Activated CD4-positive, alpha-beta T cell treated with anti-CD3 and anti-CD28 coated beads, Interleukin-2, Interleukin-6, amounts not matched to agents 100 ng/mL and 50 ng/mL, durations not matched to agents 16 hours and 8 hours (primary cell): ENCODE results near the gene SLC27A5.
A peak's percentile ranks its signal among the peaks of the same experiment; 100 is the strongest.

ENCODE experiments used
- DNase-seq: peaks from one replicate; pipeline ENCODE4 v3.0.0-alpha.2; 2020

SLC27A5 gene, protein sequence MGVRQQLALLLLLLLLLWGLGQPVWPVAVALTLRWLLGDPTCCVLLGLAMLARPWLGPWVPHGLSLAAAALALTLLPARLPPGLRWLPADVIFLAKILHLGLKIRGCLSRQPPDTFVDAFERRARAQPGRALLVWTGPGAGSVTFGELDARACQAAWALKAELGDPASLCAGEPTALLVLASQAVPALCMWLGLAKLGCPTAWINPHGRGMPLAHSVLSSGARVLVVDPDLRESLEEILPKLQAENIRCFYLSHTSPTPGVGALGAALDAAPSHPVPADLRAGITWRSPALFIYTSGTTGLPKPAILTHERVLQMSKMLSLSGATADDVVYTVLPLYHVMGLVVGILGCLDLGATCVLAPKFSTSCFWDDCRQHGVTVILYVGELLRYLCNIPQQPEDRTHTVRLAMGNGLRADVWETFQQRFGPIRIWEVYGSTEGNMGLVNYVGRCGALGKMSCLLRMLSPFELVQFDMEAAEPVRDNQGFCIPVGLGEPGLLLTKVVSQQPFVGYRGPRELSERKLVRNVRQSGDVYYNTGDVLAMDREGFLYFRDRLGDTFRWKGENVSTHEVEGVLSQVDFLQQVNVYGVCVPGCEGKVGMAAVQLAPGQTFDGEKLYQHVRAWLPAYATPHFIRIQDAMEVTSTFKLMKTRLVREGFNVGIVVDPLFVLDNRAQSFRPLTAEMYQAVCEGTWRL

DNA sequence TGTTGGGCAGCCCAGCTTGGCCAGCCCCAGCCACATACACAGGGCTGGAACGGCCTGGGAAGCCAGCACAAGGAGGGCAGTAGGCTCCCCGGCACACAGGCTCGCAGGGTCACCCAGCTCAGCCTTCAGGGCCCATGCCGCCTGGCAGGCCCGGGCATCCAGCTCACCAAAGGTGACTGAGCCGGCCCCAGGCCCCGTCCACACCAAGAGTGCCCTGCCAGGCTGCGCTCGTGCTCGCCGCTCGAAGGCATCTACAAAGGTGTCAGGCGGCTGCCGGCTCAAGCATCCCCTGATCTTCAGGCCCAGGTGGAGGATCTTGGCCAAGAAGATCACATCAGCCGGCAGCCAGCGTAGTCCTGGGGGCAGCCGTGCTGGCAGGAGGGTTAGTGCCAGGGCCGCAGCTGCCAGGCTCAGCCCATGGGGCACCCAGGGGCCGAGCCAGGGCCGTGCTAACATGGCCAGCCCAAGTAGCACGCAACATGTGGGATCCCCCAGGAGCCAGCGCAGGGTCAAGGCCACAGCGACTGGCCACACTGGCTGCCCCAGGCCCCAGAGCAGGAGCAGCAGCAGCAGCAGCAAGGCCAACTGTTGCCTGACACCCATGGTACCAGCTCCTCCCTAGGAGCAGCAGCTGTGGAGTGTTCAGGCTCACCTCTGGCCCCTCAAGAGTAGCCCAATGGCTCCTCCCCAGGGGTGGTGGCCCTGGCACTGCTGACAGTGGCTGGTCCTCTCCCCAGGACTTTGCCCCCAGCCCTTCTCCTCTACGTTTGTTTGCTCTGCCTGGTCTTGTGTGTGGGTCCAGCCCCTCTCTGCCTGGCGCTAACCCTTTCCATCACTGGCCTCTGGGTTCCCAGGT is at the start of gene SLC27A5:
SLC27A5 (minus strand) TSS at position 640 of the 856 bp plus-strand sequence; CDS start at position 603, 37 bp downstream.
- DNase-seq: no peak

DNA sequence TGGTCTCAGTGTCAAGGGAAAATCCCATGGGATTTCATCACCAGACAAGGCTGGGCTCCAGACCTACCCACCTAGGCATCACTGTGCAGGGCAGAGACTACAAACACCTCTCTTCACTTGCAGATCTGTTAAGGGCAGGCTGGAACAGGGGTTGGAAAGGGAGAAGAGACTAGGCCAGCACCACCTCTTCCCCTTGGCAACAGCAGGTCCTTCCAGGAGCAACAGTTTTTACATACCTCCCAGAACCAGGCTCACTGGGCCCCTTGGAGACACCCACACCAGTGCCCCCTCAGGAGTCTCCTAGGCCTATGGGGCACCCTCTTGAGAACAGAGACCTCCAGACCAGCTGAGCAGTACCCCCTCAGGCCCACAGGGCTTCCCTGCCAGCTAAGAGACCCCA is 49.1 kb upstream of the SLC27A5 start:
- DNase-seq: no peak

DNA sequence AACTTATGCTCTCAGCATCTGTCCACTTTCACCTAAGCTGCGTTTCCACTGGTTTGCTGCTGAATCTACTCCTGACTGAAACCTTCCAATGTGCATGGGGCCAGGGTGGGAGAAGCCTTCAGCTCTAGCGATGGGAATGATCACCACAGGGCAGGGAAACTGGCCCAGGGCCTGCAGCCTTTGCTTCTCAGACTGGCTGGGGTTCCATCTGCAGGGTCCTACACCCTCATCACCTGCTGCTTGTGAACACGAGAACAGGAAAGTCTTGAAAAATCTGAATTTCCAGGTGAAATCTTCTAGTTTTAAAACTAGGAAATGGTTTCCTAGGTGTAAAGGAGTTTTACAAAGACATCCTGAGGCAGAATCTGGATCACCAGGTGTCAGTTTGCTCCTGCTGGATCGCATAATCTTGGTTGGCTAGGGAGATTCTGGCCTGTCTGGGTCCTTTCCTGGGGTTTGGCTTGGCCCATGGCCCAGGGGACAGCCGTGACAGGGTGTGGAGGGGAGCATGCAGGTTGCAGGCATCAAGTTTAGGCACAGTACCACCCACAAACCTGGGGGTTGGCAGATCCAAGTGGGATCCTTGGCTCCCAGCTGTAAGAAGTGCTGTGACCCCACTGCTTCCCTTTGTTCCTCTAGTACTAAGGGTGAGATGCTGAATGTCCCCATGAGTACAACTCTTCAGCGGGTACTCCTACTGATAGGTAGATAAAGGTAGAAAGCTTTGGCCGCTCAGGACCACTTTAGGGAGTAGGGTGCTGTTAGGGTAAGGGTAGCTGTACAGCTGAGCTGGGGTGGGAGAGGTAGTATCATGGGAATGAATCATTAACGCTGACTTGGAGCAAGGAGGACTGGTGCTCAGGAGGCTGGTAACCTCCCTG is 48.5 kb upstream of the SLC27A5 start:
- DNase-seq: no peak

DNA sequence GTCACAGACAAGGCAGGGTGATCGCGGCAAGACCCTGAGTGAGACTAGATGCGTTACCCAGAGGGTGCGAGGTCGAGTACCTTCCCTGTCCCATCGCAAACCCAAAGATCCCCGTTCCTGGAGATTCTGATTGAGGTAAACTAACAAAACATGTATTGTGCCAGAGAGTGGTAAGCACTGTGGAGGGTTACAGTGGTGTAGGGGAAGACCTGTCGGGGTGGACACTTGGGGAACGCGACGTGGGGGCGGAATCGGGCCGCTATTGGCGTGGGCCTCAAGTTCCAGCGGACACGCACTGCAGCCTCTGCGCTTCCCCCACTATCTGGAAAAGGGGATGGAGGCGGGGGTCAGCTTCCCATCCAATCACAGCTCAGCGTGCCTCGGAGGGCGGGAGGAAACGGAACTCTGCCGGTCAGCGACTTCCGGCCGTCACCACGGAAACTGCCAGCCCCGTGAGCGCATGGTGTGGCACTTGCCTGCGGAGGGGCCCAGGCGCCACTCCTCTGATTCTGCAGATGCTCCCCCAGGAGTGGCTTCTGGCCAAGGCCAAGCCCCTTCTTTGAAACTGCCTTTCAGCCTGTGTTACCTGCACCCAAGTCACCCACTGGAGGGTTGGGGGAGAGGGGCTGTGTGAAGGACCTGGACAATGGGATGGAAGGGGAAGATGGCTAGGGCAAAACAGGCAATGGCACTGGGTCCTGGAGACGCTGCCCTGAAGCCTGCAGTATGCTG is 47.6 kb upstream of the SLC27A5 start:
- DNase-seq: peak; percentile 93

DNA sequence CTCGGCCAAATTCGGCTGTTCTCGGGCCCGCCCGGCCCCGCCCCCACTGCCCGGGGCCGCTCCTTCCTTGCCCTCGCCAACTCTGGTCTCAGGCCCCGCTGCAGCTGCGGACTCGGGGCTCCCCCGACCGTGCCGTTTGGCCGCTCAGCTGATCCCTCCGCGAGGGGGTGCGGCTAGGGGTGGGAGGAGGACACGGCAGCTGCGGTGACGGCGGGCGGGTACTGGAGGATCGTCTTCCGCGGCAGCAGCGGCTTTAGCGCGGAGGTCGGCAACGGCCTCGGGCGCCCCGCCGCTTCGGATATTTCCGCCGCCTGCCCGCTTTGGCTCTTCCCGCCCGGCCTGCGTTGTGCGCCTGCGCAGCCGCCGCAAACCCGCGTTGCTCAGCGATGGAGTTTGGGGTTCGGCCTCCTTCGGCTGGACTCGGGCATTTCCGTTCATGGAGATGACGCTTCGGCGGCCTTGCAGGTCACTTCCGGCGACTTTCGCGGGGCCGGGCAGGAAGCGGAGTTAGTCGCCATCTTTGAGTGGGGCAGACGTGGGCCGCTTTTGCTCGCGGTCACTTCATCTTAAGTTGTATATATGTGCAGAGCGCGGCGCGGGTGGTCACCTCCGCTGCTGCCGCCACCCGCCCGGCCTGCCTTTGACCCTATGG is 47.0 kb upstream of the SLC27A5 start:
- peak; percentile 100 for DNase-seq

DNA sequence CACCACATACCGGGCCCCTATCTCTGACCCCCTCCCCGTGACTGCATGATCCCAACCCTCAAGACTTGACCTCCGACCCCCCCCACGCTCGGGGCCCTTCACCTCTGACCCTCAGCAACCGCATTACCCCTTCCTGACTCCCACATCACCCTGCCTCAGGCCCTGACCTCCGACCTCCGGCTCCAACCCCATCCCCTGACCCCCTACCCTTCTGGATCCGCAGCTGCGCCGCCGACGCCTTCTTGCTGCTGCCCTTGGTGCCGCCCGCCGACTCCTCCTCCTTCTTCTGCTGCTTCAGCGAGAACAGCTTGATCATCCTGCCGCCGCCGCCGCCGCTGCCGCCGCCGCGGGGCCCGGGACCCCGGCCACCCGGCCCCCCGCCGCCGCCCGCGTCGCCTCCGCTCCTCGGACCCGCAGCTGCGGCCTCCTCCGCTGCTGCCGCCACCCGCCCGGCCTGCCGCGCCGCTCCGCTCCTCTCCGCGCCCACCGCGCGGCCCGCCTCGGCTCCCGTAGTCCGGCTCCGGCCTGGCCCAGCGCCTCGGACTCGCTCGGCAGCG is 46.4 kb upstream of the SLC27A5 start, which contains the start of gene UBE2M:
UBE2M (minus strand) TSS at position 546 of the 557 bp plus-strand sequence; CDS start at position 316, 230 bp downstream.
- DNase-seq: peak; percentile 49

DNA sequence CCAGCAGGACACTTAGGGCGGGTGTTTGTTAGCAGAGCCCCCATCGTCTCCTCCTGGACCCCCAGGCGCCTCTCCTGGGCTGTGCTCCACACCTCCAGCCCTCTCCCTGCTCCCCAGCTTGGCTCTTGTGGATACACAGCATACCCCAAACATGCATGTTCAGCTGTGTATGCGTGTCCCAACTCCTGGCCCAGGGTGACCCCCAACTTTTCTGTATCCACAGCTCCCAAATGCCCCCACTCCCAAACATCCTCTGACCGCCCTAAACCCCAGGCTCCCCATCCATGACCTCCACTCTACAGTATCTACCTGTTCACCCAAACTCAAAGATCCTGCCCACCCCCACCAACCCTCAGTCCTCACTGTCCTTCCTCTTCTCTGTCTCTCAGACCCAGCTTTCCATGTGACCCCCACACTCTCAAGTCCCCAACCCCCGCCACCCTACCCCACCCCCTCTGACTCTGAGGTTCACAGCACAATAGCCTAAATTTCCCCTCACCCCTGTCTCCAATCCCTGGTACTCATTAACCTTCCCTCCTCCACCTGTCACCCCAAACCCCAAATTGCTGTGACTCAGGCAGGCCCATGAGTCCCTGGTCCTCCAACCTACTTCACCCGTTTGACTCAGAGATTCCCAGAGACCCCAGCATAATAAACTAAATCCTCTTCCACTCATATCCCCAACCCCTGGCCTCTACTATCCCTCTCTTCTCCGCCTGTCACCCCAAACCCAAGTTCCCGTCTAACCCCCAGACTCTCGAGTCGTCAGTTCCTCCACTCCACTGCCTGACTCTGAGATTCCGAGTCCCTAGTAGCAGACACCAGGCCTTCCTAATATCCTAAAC is 45.7 kb upstream of the SLC27A5 start:
- no peak for DNase-seq

DNA sequence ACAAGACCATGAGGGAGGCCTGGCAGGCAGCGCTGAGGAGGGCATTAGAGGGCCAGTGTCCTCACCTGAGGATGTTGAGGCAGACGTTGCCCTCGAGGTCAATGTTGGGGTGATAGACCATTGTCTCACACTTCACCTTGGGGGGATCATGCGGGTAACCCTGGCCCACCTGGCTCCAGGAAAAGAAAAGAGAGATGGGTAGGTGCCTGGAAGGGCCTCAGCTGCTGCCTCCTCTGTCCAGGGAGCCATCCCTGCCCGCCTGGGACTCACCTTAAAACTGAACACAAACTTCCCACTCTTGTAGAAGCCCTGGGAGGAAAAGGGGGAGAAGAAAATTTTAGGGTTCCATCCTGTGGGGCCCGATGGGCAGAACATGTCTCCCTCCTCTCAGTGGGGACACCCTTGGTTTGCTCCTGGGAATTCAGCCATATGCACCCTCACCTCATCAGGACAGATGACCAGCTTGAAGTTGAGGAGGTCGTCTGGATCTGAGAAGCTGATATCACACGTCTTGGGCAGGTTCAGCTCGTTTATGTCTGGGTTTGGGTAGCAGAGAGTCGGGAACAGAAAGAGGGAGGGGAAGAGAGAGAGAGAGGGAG is 44.9 kb upstream of the SLC27A5 start:
- no peak for DNase-seq

DNA sequence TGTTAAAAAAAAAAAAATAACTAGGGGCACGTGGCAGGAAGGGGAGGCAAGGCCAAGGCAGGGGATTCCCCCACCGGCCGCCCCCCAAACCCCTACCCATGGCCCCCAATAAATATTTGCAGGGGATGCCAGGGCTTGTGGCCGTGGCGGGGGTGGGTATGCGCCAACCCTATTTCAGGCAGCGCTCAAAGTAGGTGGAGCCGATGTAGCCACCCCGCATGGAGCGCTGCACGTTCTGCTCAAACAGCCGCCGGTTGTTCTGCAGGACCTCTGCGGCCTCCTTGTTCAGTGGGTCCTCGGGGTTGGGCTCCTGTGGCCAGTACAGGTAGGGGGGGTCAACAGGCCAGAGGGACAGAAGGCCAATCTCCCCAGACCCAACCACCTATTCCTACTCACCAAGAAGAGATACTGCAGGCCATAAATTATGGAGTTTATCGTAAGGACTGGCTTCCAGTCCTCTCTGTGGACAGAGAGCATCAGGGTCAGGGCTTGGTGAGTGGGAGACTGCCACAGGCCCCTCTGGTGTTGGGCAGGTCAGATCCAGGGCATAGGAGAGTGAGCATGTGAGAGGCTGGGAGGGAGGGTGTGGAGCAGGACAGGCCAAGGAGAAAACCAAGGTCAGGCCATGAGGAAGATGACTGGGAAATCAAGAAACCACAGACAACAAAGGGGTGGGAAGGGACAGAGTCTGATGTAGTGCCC is 44.3 kb upstream of the SLC27A5 start:
- no peak for DNase-seq

DNA sequence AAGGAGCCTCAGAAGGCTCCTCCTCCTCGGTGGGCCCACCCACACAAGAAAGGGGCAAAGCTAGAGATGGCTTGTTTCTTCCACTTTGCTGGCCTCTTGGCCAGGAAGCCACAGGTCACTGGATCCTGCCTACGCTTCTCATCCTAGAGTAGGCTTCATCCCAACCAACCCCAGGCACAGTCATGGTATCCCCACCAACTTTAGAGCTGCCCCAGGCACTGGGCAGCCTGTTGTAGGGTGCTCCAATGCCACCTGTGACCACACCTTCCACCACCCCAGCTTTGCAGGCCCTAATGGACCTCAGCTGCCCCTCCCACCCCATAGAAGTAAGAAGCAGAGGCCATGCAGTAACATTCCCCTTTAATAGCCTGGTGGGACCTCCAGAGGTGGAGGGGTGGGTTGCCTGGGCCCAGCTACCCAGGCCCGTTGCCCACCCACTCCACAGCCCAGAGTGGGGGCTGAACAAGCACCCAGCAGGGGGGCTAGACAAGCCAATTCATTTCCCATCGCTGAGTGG is 43.6 kb upstream of the SLC27A5 start:
- no peak for DNase-seq

DNA sequence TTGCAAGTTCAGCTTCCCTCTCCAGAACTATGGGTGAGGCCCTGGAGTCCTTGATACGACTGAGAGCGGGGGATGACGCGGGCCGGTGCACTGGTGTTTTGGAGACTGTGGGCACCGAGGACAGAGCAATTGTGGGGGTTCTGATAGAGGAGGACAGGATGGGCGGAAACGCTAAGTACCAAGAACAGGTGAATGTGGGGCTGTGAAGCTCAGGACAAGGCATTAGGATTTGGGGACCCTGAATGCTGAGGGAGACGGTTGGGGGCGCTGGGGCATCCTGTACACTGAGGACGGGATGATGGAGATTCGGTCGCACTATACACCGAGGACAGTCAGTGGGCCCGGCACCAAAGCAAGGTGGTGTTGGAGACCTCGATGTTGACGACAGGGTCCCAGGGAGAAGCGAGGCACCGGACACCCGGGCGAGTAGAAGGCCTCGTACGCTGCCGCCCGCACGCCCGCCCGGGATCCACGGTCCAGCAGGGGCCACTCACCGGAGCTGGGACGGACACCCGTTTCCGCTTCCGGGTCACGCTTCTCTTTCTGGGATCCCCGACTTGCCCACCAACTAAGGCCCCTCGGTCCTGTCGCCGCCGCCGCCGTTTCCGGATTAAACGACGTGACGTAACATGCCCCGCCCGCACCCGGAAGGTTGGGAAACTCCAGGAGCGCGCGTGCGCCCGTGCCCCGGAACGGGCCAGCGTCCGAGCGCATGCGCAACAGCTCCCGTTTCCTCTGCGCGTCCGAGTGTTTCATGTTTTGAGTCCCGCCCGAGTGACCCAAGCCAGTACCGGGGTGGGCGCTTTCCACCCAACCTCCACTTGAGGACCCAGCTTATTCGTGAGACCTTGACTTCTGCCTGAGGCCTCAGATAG is 42.9 kb upstream of the SLC27A5 start, which contains the start of gene CHMP2A:
CHMP2A (minus strand) TSS at position 612 of the 875 bp plus-strand sequence. CDS start 893 bp downstream, outside the sequence.
- DNase-seq: peak; percentile 99

DNA sequence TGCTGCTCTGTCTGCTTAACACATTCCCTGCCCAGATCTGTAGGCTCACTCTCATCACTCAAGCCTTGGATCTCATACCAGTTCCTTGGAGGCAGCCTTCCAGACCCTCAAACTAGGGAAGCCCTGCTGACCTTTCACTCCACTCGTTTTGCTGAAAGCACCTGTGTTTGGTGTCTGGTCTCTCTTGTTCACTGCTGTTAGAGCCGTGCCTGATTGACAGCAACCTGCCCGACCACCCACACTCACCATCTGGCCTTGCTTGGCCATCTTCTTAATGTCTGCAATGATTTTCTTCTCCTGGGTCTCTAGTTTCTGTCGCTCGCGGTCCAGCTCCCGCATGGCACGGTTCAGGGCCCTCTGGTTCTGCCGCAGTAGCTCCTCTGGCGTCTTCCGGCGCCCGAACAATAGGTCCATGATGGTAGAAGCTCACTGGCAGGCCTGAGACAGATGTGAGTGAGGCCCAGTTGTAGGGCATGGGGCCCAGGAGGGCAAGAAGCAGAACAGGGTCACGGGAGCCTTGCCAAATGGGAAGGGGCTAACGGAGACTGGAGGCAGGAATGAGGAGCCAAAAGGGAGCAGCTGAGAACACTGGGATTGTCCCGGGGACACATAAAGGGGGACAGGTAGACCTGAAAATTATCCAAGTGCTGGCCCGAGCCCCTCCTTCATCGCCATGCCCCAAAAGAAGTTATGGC is 42.2 kb upstream of the SLC27A5 start:
- no peak for DNase-seq

DNA sequence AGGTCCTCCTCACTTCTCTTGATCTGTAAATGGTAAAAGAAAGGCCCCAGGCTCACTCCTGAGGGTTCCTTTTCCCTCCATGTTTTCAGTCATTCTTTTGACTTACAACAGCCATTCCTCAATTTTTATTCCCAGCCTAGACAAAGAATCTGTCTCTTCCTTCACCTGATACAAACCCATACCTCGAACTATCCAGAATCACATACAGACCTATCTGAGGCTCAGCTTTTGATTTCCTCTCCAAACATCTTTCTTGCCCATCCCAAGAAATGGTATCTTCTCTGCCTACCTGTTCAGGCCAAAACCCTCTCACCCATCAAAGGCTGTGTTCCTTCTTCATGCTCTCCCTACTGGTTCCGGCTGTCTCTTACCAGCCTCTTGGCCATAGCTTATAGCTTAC is 40.9 kb upstream of the SLC27A5 start:
- no peak for DNase-seq

DNA sequence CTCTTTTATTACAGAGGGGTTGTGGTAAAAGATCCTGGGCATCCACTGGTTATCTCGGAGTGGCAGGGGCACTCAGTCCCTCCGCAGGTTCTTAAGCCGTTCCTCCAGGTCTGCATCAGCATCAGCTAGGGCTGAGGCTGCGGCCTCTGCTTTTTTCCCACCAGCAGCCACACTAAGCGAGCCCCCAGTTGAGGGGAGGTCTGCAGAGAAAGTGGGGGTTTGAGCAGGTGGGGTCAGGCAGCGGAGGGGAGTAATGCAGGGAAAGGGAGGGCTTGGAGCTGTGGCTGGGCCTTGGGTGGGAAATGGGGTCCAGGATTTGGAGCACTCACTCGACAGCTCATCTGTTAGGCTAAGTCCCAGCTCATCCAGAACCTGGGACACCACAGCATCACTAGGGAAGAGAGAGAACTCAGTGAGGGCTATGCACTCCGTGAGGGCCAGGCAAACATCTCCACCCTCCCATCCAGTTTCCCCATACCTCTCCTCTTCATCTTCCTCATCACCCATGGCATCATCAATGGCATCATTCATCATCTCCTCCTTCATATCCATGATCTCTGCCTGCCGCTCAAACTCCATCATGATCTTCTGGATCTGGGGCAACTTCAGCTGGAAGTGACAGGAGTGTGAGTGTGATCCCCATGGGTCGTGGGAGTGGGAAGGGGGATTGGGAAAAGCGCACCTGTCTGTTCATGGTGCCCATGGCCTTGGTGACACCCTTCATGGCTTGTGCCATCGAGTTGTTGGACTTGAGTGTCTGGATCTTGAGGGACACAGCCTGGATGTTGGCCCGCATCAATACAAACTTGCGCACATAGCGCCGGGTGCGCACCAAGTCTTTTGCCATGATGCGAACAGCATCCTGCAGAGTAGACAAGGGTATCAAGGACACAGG is 40.0 kb upstream of the SLC27A5 start:
- no peak for DNase-seq

DNA sequence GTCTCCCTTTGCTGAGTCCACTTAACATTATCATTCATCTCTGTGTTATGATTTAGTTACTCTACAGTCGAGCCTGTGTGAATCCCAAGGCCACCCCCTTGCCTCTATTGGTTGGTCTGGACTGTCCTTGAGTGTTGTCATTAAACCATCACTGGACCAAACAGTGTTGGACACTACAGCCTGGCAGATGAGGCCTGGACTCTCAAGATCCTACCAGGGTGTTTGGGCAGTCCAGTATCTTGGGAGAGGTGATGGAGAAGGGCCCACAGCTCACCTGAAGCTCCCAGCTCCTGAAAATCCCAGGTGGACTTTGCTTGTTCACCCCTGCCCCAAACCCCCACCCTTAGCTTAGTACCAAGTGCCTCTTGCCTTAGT is 39.3 kb upstream of the SLC27A5 start:
- DNase-seq: no peak
